ENCODE data around the gene PTEN.

PTEN gene

GRCh38 chr10:87846023-87846422, 17.4 kb upstream of the PTEN start (continued):
- TF ChIP-seq ZSCAN16 (tag by site-specific recombination; IDR thresholded peaks at IDR 0.05) (no peak), ZNF623 (tag by site-specific recombination; IDR thresholded peaks at IDR 0.05) (peak; percentile 43; the same call in 1 of the 2 replicates), ZSCAN23 (tag by site-specific recombination; IDR thresholded peaks at IDR 0.05) (peak; percentile 100), SP3 (tag by site-specific recombination; IDR thresholded peaks at IDR 0.05) (peak; percentile 85), ZNF843 (tag by site-specific recombination; IDR thresholded peaks at IDR 0.05) (peak; percentile 99), KLF8 (tag by site-specific recombination; IDR thresholded peaks at IDR 0.05) (peak; percentile 99), ZNF391 (tag by site-specific recombination; IDR thresholded peaks at IDR 0.05; ENCODE audit: borderline replicate concordance, low read depth) (peak; percentile 99), ZNF211 (tag by site-specific recombination; IDR thresholded peaks at IDR 0.05; ENCODE audit: low read depth) (no peak), ZNF311 (tag by site-specific recombination; IDR thresholded peaks at IDR 0.05; ENCODE audit: borderline replicate concordance) (no peak), ZNF692 (tag by site-specific recombination; IDR thresholded peaks at IDR 0.05) (peak; percentile 86), ZNF239 (tag by site-specific recombination; IDR thresholded peaks at IDR 0.05) (peak; percentile 79; the same call in 1 of the 2 replicates), INSM2 (tag by site-specific recombination; IDR thresholded peaks at IDR 0.05) (peak; percentile 100), ZNF335 (tag by site-specific recombination; conservative IDR thresholded peaks at IDR 0.05) (peak; percentile 28; the same call in 1 of the 2 replicates), ZNF549 (tag by site-specific recombination; IDR thresholded peaks at IDR 0.05) (0 out of 2 replicates have a peak, but pooled peaks have one; percentile 6), ZNF354C (tag by site-specific recombination; IDR thresholded peaks at IDR 0.05; ENCODE audit: borderline replicate concordance, low read depth) (no peak), SCRT2 (tag by site-specific recombination; IDR thresholded peaks at IDR 0.05) (0 out of 2 replicates have a peak, but pooled peaks have one; percentile 39), HIC1 (tag by site-specific recombination; IDR thresholded peaks at IDR 0.05) (peak; percentile 99), ZNF2 (tag by site-specific recombination; IDR thresholded peaks at IDR 0.05) (0 out of 2 replicates have a peak, but pooled peaks have one; percentile 79), ZNF501 (tag by site-specific recombination; IDR thresholded peaks at IDR 0.05) (peak; percentile 99), ZNF776 (tag by site-specific recombination; IDR thresholded peaks at IDR 0.05; ENCODE audit: borderline replicate concordance) (no peak), ZBTB21 (tag by site-specific recombination; IDR thresholded peaks at IDR 0.05) (peak; percentile 97), MZF1 (tag by site-specific recombination; IDR thresholded peaks at IDR 0.05; ENCODE audit: borderline replicate concordance) (peak; percentile 45; the same call in 1 of the 2 replicates), ZNF433 (tag by site-specific recombination; IDR thresholded peaks at IDR 0.05; ENCODE audit: low read depth) (no peak), ZNF785 (tag by site-specific recombination; IDR thresholded peaks at IDR 0.05) (no peak)
- TF ChIP-seq, protein P1, sequence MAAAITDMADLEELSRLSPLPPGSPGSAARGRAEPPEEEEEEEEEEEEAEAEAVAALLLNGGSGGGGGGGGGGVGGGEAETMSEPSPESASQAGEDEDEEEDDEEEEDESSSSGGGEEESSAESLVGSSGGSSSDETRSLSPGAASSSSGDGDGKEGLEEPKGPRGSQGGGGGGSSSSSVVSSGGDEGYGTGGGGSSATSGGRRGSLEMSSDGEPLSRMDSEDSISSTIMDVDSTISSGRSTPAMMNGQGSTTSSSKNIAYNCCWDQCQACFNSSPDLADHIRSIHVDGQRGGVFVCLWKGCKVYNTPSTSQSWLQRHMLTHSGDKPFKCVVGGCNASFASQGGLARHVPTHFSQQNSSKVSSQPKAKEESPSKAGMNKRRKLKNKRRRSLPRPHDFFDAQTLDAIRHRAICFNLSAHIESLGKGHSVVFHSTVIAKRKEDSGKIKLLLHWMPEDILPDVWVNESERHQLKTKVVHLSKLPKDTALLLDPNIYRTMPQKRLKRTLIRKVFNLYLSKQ (tag by site-specific recombination; IDR thresholded peaks at IDR 0.05; ENCODE audit: borderline replicate concordance): no peak
- TF ChIP-seq, protein P2, sequence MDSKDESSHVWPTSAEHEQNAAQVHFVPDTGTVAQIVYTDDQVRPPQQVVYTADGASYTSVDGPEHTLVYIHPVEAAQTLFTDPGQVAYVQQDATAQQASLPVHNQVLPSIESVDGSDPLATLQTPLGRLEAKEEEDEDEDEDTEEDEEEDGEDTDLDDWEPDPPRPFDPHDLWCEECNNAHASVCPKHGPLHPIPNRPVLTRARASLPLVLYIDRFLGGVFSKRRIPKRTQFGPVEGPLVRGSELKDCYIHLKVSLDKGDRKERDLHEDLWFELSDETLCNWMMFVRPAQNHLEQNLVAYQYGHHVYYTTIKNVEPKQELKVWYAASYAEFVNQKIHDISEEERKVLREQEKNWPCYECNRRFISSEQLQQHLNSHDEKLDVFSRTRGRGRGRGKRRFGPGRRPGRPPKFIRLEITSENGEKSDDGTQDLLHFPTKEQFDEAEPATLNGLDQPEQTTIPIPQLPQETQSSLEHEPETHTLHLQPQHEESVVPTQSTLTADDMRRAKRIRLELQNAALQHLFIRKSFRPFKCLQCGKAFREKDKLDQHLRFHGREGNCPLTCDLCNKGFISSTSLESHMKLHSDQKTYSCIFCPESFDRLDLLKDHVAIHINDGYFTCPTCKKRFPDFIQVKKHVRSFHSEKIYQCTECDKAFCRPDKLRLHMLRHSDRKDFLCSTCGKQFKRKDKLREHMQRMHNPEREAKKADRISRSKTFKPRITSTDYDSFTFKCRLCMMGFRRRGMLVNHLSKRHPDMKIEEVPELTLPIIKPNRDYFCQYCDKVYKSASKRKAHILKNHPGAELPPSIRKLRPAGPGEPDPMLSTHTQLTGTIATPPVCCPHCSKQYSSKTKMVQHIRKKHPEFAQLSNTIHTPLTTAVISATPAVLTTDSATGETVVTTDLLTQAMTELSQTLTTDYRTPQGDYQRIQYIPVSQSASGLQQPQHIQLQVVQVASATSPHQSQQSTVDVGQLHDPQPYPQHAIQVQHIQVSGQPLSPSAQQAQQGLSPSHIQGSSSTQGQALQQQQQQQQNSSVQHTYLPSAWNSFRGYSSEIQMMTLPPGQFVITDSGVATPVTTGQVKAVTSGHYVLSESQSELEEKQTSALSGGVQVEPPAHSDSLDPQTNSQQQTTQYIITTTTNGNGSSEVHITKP (tag by site-specific recombination; IDR thresholded peaks at IDR 0.05): peak; percentile 87

All from HEK293 (cell line).